Lung microvascular endothelial cell (primary cell): Measurements from ENCODE around the gene TBC1D2B. TPM values are rescaled to one million over a fixed set of nuclear protein-coding genes. Genes with fewer than 3 reads are reported as not detected.
"Not testable (repeated sequence)": the region's sequence is repeated elsewhere in the genome, so short reads cannot be mapped to it uniquely, and the experiment has no call there.

ENCODE experiments used
- DNase-seq, 2 donors: peaks; one replicate each; pipeline versions ENCODE4 v3.0.0 to v3.0.0-alpha.2; 2010; ENCODE audit warnings: low read depth in 2 of 2
- total RNA-seq: library from RNA; depleted of rRNA; stranded (reverse); fragments of >200 nt; gene quantifications from 2 replicates; pipeline ENCODE4 v1.2.1, GENCODE V29; 2014

TBC1D2B gene
- total RNA-seq, 1 donor from 2014 or later, result 29.4 TPM

DNA sequence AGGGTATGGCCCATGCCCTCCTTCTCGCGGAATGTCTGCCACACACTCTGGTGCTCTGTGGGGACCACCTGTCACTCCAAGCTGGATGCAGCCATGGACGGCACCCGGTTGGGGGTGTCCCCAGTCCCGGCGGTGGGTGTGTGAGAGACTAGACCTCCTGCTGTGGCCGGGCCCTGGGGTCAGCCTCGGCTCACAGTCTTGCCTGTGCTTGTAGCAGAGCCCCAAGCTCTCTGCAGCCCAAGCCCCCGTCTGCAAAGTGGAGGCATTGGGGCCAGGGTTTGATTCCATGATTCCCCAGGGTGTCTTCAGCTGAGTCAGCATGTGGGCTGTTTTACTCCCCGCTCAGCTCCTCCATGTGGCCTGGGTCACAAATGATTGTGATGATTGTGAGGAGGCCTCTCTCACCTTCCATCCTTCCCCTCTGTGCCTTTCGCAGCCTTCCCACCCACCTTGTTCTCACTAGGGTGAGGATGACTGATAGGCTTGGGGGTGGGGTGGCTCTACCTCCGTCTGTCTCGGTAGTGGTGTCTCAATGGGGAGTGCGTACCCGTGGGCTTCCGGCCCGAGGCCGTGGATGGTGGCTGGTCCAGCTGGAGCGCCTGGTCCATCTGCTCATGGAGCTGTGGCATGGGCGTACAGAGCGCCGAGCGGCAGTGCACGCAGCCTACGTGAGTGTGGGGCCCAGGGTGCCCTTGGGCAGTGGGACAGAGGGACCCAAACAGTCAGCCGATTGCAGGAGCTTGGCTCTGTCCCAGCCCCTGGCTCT lies 100.6 kb downstream of the TBC1D2B start:
- DNase-seq, result not testable (repeated sequence)

DNA sequence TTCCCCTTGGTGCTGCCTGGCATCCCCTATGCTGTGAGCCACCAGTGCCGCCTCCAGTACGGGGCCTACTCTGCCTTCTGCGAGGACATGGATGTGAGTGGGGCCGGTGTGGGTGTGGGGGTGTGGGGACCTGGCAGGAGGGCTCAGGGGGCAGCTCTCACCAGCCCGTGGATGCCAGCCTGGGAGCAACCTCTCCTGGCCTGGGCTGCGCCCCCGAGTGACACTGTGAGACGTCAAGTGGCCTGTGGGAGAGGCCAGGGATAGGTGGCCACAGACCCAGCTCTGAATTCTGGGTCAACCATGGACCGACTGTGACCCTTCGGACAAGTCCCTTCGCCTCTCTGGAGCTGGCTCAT lies 101.4 kb downstream of the TBC1D2B start:
- not testable (repeated sequence) for DNase-seq

DNA sequence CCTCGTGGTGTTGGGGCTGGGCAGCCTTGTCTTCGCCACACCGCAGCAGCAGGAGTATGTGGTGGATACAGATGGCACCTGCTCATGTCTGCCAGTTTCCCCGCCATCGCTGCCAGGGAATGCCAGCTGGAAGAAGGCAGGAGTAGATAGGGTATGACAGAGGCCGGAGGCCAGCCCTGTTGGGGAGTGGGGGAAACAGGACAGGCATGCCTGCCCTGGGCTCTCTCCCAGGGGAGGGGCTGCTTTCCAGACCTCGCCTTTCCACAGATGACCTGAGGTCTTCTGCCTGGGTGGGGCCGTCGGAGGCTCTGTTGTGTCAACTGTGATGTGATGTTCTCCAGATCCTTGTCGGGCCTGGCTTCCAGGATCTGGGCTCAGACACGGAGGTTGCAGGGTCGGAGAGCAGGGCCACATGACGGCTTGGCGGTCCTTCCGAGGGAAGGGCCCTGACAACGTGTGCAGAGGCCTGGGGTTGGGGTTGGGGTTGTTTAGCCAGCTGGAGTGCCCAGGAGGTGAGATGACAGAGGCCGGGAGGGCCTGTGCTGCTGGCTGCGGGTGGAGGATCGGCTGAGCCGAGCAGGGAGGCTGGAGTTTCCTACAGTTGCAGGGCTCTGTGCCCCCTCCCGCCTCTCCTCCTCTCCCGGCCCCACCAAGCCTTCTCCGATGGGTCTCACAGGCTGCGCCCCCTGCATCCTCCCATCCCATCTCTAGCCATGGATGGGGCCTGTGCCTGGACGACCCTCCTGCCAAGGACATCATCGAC lies 102.0 kb downstream of the TBC1D2B start:
- no peak for DNase-seq

DNA sequence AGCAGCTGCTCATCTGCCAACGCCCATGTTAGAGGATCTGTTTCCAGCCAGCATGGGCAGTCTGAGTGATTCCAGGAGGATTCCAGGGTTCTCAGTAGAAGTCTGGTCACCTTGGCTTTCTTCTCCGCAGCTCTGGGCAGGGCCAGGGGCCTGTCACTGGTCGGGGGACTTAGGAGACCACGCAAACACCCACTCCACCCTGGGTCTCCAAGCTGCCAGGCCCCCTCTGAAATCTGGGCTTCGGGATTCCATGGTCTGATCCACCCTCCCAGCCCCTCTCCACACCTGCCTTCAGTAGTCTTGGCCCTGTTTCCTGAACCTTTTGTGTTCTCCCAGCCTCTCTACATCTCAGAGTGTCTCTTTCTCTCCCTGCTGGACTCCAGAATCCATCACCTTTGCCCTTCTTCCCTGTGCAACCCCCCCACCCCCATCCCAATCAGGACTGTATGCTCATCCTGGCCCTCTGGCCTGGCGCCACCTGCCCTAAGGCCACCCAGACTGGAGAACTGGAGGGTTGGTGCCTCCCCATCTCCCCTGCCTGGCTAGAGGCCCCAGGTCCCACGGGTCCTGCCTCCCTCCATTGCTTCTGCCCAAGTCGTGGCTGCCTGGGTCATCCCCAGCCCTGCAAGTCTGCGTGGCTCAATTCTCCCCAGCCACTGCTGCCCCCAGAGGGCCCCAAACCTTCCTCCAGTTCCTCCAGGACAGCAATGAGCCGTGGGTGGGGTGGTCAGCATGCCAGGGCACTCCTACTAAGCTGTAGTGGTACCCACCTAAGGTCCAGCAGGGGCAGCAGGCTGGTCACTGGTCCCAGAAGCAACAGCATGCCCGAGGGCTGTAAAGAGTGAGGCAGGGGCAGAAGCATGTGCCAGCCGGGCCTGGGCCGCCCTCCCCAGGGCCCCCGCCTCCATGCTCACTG lies 102.8 kb downstream of the TBC1D2B start:
- no peak for DNase-seq

DNA sequence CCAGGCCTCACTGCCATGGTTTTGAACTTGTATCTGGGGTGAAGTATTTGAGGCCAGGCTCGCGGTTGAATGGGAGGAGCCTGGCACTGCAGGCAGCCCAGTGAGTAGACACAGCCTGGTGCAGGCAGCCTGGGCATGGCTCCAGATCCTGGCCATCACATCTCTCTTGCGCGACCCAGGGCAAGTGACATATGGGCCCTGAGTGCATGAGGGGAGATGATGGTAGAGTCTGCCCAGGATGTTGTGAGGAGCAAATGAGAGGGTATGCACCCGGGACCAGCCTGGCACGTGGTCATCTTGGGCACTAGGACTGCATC lies 103.5 kb downstream of the TBC1D2B start:
- DNase-seq, result peak; percentile 38 to 50

DNA sequence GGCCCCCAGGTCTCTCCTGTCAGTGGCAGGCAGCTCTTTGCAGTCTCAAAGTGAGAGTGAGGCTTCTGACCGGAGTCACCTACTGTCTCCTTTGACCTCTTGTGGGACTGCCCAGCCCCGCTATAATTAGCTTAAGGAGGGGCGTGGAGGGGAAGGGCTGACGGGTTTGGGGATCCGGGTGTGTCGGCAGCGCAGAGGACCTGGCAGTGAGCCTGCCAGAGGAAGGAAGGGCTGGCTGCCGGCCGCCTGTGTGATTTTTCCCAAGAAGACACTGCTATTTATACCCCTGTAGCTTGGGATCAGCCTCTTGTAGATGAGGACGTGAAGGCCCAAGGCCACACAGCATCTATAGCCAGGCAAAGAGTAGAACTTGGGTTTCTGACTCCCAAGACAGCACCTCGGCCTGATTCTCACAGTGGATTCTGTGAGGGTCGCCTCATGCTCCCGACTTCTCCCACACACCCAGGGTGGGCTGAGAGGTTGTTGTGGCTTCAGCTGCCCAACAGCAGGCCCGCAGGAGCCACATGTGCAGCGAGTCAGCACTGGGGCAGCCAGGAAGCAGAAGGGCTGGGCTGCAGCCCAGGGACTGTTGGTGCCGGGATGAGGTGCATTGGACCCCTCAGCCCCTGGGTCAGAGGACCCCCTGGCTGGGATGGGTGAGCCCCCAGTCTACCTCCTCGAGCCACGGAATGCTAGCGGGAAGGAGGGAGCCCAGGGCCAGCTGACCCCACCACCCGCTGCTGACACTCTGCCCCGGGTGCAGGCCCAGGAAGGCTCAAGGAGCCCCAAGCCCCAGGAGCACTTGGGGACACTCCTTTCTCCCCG lies 104.0 kb downstream of the TBC1D2B start:
- DNase-seq, result not testable (repeated sequence)

DNA sequence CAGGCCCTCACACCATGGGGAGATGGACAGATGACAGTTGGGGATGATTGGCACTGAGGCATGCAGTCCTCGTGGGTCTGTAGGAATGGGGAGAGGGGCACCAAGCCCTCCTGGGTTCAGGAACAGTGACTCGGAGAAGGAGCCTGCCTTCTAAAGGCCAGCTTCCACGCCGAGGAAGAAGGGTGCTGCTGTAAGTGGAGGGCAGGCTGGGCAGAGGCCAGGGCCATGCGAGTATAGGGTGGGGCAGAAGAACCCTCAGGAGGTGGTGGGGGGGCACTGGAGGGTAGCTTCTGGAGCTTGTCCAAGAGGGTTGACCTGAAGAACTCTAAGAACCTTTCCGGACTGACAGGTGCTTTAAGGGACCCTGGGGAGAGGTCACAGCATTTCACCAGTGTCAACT lies 104.8 kb downstream of the TBC1D2B start:
- not testable (repeated sequence) for DNase-seq

DNA sequence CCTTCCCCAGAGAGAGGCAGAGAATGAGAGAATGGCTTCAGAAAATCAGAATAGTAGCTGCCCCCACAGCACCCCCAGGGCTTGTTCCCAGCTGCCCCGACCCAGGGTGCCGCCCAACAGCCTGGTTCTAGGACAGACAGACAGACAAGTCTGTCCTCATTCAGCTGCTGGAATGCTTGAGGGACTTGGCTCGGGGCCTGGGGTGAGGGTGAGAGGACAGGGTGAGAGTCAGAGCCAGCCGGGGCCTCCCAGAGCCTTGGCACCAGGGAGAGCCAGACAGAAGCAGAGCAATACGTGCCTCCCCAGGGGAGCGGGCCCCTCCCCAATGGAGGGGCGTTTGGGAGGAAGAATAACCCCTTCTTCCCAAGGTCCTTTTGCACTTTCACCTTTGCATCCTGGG lies 105.6 kb downstream of the TBC1D2B start:
- not testable (repeated sequence) for DNase-seq

DNA sequence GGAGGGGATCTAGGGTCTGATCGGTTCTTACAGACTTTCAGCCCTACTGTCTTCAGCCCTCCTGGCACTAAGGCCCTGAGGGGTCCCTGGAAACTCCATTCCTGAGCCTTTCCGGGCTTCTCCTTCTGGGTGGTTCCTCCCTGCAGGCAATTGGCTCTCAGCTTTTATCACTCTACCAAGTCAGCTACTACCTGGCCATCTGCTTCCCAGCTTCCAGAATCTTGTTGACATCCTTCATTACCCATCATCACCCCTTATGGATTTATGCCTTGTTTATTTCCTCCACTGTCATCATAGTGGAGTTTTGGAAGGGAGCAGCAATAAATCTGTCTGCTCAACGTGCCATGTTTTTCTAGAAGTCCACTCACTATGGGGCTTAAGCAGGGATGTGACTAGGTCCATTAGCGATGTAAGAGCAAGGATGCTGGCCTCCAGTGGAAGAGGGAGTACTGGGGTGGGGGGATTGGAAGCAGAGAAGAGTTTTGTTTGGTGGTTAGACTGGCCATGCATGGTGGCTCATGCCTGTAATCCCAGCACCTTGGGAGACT lies 106.6 kb downstream of the TBC1D2B start:
- not testable (repeated sequence) for DNase-seq

DNA sequence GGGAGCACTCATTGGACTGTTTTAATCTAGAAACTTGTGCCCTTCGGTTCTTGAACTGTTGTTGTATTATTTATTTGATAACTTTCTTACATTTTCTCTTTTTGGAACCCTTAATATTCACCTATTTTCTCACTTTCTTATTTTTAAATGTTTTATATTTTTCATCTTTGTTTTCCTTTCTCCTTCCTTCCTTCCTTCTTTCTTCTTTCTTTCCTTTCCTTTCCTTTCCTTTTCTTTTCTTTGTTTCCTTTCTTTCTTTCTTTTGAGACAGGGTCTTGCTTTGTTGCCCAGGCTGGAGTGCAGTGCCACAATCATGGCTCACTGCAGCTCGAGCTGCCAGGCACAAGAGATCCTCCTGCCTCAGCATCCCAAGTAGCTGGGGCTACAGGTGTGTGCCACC lies 108.5 kb downstream of the TBC1D2B start:
- DNase-seq, result no peak

DNA sequence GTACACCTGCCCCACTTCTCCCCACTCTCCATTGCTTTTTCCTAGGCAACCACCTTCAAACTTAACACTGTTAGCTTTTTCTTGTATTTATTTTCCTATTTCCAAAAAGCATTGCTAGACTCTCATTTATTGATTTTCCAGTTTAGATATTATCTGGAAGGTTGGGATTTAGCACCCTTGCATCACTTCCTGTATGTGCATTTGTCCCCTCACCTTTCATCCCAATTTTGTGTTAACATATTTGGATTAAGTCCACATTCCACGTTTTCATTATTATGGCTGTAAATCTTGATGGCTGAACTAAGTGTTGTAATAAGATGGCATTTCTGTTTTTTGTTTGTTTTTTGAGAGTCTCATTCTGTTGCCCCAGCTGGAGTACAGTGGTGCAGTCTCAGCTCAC lies 109.7 kb downstream of the TBC1D2B start:
- no peak for DNase-seq

DNA sequence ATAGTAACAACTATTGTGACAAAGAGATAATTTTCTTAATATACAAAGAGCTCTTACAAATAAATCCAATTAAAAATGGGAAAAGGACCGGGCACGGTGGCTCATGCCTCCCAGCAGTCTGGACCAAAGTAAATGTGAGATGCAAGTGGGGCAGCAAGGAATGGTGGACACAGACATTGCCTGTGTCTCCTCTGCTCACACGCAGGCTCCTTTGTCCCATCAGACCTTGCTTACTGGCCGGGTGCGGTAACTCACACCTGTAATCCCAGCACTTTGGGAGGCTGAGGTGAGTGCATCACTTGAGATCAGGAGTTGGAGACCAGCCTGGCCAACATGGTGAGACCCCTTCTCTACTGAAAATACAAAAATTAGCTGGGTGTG lies 110.3 kb downstream of the TBC1D2B start:
- DNase-seq, result not testable (repeated sequence)

DNA sequence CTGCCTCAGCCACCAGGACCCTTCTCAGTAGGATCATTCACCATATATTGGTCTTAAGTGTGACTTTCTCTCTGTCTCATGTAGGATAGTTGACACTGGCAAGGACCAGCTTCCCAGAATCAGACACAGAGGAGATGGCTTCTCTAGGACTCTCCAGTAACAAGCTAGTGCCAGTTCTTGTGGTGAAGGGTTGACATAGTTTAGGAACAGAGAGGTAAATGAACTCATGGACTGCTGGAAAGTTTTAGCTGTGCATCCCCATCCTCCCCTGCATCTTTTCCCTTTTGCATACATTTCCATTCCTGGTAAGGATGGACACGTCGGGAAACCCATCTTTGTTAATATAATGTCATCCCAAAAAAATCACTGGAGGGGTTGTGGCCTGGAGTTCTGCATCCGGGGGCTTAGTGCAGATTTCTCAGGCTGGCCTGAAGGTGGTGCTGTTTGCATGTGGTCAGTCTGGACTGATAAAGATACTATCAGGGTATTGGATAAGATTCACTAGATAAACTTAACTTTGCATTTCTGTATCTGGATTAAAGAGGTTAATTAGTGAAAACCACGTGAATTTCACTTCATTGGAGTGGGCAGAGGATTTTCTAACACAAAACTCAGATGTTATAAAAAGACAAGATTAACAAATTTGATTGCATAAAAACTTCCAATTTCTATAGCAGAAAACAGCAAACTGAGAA lies 110.8 kb downstream of the TBC1D2B start:
- peak; percentile 59 to 68 for DNase-seq

DNA sequence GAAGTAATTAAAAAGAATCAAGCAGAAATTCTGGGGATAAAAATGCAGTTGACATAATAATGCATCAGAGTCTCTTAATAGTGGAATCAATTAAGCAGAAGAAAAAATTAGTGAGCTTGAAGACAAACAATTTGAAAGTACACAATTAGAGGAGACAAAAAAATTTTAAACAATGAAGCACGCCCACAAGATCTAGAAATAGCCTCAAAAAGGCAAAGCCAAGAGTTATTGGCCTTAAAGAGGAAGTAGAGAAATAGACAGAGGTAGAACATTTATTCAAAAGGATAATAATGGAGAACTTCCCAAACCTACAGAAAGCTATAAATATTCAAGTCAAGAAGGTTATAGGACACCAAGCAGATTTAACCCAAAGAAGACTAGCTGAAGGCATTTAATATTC lies 113.3 kb downstream of the TBC1D2B start:
- no peak for DNase-seq

DNA sequence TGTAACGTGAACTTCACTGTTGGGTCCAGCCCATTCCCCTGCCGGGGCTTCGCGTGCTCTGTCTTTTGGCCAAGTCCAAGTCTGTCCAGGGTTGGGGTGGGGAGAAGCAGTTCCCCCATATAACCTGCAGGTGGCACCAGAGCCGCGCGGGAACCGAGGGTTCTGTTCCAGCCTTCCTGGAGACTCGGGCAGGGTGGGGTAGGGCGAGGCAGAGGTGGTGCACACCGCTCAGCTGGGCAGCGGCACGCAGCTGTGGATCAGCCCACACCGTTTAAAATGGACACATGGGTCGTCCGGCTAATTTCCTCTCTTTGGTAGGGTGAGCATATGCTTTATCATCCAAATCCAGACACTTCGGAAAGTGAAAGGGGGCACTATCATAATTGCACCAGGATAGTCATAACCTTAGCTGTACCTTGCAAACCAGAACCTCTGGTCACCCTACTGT lies 118.1 kb downstream of the TBC1D2B start:
- peak; percentile 59 to 76 for DNase-seq

DNA sequence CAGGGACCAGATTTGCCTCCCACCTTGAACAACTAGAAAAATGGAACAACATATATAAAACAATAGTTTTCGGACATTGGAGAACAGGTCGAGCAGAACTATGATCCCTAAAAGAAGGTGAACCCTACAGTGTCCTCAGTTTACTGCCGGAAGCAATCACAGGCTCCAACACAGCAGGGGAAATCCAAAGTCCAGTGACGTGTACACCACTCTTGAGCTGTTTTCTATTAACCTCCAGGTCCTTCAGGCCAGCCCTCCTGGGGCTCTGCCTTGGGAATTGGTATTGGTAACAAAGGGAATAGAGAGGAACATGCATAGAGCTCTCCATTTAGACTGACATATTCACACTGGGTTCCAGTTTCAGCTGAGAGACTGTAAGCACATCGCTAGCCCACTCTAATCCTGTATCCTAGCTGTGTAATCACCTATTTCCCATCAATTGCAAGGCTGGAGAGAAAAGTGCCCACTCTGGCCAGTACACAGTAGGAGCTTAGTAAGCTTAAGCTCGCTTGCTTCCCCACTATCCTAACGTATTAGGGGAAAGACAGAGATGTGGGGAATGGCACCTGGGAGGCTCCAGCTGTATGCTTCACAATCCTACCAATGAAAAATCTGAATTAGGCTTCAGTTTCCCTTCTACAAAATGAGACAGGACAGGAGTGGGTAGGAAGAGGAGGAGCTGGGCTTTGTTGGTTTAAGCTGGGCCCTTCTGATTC lies 118.6 kb downstream of the TBC1D2B start:
- not testable (repeated sequence) for DNase-seq

DNA sequence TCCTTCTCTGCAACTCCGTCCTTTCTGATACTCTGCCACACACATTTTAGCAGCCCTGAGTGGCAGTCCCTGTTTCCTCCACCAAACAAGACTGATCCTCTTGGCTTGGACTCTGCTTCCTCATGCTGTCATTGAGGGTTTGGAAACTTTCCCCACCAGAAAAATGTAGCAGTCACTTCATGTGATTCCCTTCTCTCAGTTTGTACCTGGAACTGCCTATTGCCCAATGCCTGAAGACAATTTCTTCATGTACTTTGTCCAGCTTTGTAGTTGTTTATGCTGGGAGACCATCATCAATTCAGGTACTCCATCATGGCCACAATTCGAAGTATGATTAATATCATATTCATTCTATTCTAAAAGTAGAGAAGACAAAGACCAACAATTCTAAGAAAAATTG lies 119.5 kb downstream of the TBC1D2B start:
- not testable (repeated sequence) for DNase-seq

DNA sequence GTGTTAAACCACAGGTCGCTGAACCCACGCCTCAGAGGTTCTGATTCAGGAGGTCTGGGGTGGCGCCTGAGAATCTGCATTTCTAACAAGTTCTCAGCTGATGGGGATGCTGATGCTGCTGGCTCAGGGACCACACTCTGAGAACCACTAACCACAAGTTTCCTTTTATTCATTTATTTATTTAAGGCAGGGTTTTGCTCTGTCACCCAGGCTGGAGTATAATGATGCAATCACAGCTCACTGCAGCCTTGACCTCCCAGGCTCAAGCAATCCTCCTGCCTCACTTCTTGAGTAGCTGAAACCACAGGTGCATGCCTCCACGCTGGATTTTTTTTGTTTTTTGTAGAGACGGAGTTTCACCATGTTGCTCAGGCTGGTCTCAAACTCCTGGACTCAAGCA lies 123.6 kb downstream of the TBC1D2B start:
- not testable (repeated sequence) for DNase-seq

DNA sequence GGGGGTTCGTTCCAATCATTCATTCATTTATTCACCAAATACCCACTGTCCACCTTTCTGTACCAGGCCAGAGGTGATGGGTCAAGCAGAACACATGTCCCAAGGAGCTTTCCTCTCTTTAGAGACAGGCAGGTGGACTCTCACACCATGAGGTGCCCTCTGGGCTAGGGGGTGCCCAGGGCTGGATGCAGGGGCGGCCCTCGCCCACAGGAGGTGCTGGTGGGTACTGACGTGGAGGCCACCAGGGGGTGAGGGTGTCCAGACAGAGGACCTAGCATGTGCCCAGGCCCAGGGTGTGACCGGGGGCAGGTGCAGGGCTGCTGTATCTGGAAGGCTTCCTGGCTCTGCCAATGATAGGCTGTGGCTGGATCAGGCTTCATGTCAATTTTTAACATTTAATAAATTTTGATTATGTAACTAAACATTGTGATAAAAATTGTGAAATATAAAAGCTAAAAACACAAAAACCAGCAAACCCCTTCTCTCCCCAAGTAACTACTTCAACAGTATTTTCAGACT lies 124.5 kb downstream of the TBC1D2B start:
- not testable (repeated sequence) for DNase-seq
